SU-DHL-6 (cell line): ENCODE results near the gene ZNF543.
"Not testable (repeated sequence)": the region's sequence is repeated elsewhere in the genome, so short reads cannot be mapped to it uniquely, and the experiment has no call there.

Experiments used
- H2AFZ ChIP-seq: fragments of 200-600 bp; sonication (generic); 2 replicates; pipeline ENCODE4 v1.6.1; 2014; ENCODE audit warnings: low read depth, mild to moderate bottlenecking, moderate library complexity, mixed read lengths, antibody characterized with exemption, low read length; ENCODE audit not compliant: severe bottlenecking
- H3F3A ChIP-seq: fragments of 200-600 bp; shearing (Covaris generic); 2 replicates; pipeline ENCODE4 v1.6.0; 2016; ENCODE audit warnings: antibody characterized with exemption, mild to moderate bottlenecking; ENCODE audit not compliant: insufficient read depth
- H3K27ac ChIP-seq: fragments of 200-600 bp; sonication (generic); 2 replicates; pipeline ENCODE4 v1.5.1; 2016; ENCODE audit warnings: low read depth, mild to moderate bottlenecking, low read length, moderate library complexity, mixed read lengths
- H3K27me3 ChIP-seq: fragments of 200-600 bp; sonication (generic), shearing (Covaris generic); 2 replicates; pipeline ENCODE4 v1.6.0; 2014; ENCODE audit warnings: mild to moderate bottlenecking, low read length
- H3K36me3 ChIP-seq: fragments of 200-600 bp; sonication (generic); 2 replicates; pipeline ENCODE4 v1.6.1; 2014; ENCODE audit warnings: mild to moderate bottlenecking, low read length, mixed read lengths
- H3K4me2 ChIP-seq: fragments of 300-600, 200-600 bp; shearing (Covaris generic), sonication (generic); 2 replicates; pipeline ENCODE4 v1.6.0; 2014; ENCODE audit warnings: low read length, low read depth, mild to moderate bottlenecking; ENCODE audit not compliant: poor library complexity, severe bottlenecking
- H3K4me3 ChIP-seq: fragments of 200-600 bp; sonication (generic); 2 replicates; pipeline ENCODE4 v1.5.1; 2014; ENCODE audit warnings: antibody characterized with exemption, low read length, mild to moderate bottlenecking, mixed read lengths; ENCODE audit not compliant: insufficient read depth, poor library complexity, severe bottlenecking
- H3K79me2 ChIP-seq: fragments of 200-600 bp; sonication (generic); 2 replicates; pipeline ENCODE4 v1.6.1; 2014; ENCODE audit warnings: mild to moderate bottlenecking, low read length, moderate library complexity; ENCODE audit not compliant: insufficient read depth
- H3K9ac ChIP-seq: fragments of 200-600 bp; sonication (generic); 2 replicates; pipeline ENCODE4 v1.7.0; 2014; ENCODE audit warnings: mild to moderate bottlenecking, low read length
- H3K9me2 ChIP-seq: fragments of 200-600 bp; sonication (generic); replicated peaks from 2 replicates; pipeline ENCODE4 v1.6.1; 2014; ENCODE audit warnings: low read length; ENCODE audit not compliant: insufficient read depth
- H3K9me3 ChIP-seq: fragments of 200-600 bp; sonication (generic); 2 replicates; pipeline ENCODE4 v1.6.1; 2014; ENCODE audit warnings: low read length, mixed read lengths; ENCODE audit not compliant: insufficient read depth
- H4K20me1 ChIP-seq: fragments of 200-600 bp; sonication (generic); 2 replicates; pipeline ENCODE4 v1.6.1; 2014; ENCODE audit warnings: low read depth, mild to moderate bottlenecking, antibody characterized with exemption, low read length, moderate library complexity, mixed read lengths
- EZH2phosphoT487 ChIP-seq: fragments of 200-600 bp; sonication (generic), shearing (Covaris generic); conservative IDR thresholded peaks from 2 replicates; pipeline ENCODE4 v1.6.1; 2018; ENCODE audit warnings: mild to moderate bottlenecking, antibody characterized with exemption, low read length, moderate library complexity, mixed read lengths
- TF ChIP-seq, protein P1 (sequence below): fragments of 200-600 bp; sonication (generic); IDR thresholded peaks from one replicate; pipeline ENCODE4 v1.5.1; 2017; ENCODE audit warnings: antibody characterized with exemption, mild to moderate bottlenecking, low read length, moderate library complexity; ENCODE audit not compliant: insufficient read depth, poor library complexity, severe bottlenecking

Gene ZNF543

DNA sequence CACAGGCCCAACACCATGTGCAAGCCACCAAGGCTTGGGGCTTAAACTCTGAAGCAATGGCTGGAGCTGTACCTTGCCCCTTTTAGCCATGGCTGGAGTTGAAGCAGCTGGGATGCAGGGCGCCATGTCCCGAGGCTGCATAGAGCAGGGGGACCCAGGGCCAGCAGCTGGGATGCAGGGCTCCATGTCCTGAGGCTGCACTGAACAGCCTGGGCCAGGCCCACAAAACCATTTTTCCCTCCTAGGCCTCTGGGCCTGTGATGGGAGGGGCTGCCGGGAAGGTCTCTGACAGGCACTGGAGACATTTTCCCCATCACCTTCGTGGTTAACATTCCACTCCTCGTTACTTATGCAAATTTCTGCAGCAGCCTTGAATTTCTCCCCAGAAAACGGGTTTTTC is 53.9 kb downstream of the ZNF543 start:
- TF ChIP-seq, protein P1, sequence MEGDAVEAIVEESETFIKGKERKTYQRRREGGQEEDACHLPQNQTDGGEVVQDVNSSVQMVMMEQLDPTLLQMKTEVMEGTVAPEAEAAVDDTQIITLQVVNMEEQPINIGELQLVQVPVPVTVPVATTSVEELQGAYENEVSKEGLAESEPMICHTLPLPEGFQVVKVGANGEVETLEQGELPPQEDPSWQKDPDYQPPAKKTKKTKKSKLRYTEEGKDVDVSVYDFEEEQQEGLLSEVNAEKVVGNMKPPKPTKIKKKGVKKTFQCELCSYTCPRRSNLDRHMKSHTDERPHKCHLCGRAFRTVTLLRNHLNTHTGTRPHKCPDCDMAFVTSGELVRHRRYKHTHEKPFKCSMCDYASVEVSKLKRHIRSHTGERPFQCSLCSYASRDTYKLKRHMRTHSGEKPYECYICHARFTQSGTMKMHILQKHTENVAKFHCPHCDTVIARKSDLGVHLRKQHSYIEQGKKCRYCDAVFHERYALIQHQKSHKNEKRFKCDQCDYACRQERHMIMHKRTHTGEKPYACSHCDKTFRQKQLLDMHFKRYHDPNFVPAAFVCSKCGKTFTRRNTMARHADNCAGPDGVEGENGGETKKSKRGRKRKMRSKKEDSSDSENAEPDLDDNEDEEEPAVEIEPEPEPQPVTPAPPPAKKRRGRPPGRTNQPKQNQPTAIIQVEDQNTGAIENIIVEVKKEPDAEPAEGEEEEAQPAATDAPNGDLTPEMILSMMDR, result no peak
- no peak for TF ChIP-seq EZH2phosphoT487
- peaks cover 33% of the 10 kb centered on the region for H3K36me3 ChIP-seq
- no peaks in the 10 kb centered on the region for H3K79me2 ChIP-seq
- H3K4me3 ChIP-seq, result no peak overlapping the region
- no peaks in the 10 kb centered on the region for H3F3A ChIP-seq
- H3K9ac ChIP-seq, result no peak overlapping the region
- no peaks in the 10 kb centered on the region for H4K20me1 ChIP-seq
- no peaks in the 10 kb centered on the region for H3K9me2 ChIP-seq
- H3K9me3 ChIP-seq, result peaks cover 15% of the 10 kb centered on the region; the same call in 1 of the 2 replicates
- H2AFZ ChIP-seq, result no peak overlapping the region
- H3K27ac ChIP-seq, result no peak overlapping the region
- no peak overlapping the region for H3K4me2 ChIP-seq
- no peaks in the 10 kb centered on the region for H3K27me3 ChIP-seq

DNA sequence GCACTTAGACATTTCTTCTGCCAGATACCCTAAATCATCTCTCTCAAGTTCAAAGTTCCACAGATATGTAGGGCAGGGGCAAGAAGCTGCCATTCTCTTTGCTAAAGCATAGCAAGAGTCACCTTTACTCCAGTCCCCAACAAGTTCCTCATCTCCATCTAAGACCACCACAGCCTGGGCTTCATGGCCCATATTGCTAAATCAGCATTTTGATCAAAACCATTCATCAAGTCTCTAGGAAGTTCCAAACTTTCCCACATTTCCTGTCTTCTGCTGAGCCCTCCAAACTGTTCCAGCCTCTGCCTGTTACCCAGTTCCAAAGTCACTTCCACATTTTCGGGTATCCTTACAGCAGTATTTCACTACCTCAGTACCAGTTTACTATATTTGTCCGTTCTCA is 54.4 kb downstream of the ZNF543 start:
- not testable (repeated sequence) for H3K9me2 ChIP-seq, H3K4me3 ChIP-seq, H3K79me2 ChIP-seq, H3K27ac ChIP-seq, H3K4me2 ChIP-seq, H2AFZ ChIP-seq, H3K27me3 ChIP-seq, H3F3A ChIP-seq, H3K9ac ChIP-seq, H4K20me1 ChIP-seq
- peaks cover 33% of the 10 kb centered on the region for H3K36me3 ChIP-seq
- H3K9me3 ChIP-seq, result peaks cover 15% of the 10 kb centered on the region; the same call in 1 of the 2 replicates

DNA sequence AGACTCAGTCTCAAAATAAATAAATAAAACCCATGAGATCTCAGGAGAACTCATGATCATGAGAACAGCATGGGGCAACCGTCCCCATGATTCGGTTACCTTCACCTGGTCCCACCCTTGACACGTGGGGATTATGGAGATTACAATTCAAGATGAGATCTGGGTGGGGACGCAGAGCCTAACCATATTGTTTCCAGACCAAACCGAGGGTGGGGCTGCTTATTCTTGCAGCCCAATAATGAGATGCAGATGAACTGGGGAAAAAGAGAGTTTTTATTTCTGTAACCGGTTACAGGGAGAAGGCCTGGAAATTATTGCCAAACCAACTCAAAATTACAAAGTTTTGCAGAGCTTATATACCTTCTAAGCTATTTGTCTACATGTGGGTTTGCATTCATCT is 55.9 kb downstream of the ZNF543 start:
- Histone ChIP-seq H2AFZ (no peak overlapping the region), H3K4me3 (no peak overlapping the region), H3F3A (no peaks in the 10 kb centered on the region), H3K9me2 (no peaks in the 10 kb centered on the region), H3K36me3 (peaks cover 33% of the 10 kb centered on the region), H3K4me2 (no peak overlapping the region), H3K27me3 (no peaks in the 10 kb centered on the region), H3K9me3 (peaks cover 15% of the 10 kb centered on the region; the same call in 1 of the 2 replicates), H3K9ac (no peak overlapping the region), H4K20me1 (no peaks in the 10 kb centered on the region), H3K27ac (no peak overlapping the region), H3K79me2 (no peaks in the 10 kb centered on the region)
- no peak for TF ChIP-seq EZH2phosphoT487
- TF ChIP-seq, protein P1, result no peak

DNA sequence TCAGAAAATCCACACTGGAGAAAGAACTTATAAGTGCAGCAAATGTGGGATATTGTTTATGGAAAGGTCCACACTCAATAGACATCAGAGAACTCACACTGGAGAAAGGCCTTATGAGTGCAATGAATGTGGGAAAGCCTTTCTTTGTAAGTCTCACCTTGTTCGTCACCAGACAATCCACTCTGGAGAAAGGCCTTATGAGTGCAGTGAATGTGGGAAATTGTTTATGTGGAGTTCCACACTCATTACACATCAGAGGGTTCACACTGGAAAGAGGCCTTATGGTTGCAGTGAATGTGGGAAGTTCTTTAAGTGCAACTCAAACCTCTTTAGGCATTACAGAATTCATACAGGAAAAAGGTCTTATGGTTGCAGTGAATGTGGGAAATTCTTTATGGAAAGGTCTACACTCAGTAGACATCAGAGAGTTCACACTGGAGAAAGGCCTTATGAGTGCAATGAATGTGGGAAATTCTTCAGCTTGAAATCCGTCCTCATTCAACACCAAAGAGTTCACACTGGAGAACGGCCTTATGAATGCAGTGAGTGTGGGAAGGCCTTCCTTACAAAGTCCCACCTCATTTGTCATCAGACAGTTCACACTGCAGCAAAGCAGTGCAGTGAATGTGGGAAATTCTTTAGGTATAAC is 57.4 kb downstream of the ZNF543 start:
- Histone ChIP-seq H3K36me3 (peaks cover 32% of the 10 kb centered on the region), H3K27me3 (no peaks in the 10 kb centered on the region), H3K79me2 (no peaks in the 10 kb centered on the region), H3K9me3 (peaks cover 15% of the 10 kb centered on the region; the same call in 1 of the 2 replicates), H3K9ac (no peak overlapping the region), H3K4me3 (no peak overlapping the region), H3K4me2 (no peak overlapping the region), H3K27ac (no peak overlapping the region), H3F3A (no peaks in the 10 kb centered on the region), H4K20me1 (no peaks in the 10 kb centered on the region), H3K9me2 (no peaks in the 10 kb centered on the region), H2AFZ (no peak overlapping the region)
- no peak for TF ChIP-seq EZH2phosphoT487
- TF ChIP-seq, protein P1, result no peak
